Peyer's patch (tissue), 4 donors: ENCODE measurements around the gene ICAM1.

ENCODE experiments used
- CTCF ChIP-seq, 6 experiments: fragments of 450-650 bp in 4 of 6; fragments of 200-600 bp in 2 of 6; sonication (generic) in 1 of 6; IDR thresholded peaks; one replicate each; pipeline ENCODE4 v1.5.1; 2017 to 2019; ENCODE audit warnings: antibody characterized with exemption in 6 of 6, mild to moderate bottlenecking in 3 of 6, moderate library complexity in 1 of 6
- POLR2A ChIP-seq, 2 donors: fragments of 450-650 bp; IDR thresholded peaks; one replicate each; pipeline ENCODE4 v1.5.1; 2017; ENCODE audit warnings: antibody characterized with exemption in 2 of 2, mild to moderate bottlenecking in 2 of 2, moderate library complexity in 2 of 2

GRCh38 chr19:10258080-10258710 lies 12.7 kb upstream of the ICAM1 start:
- no peak for TF ChIP-seq CTCF (IDR thresholded peaks at IDR 0.05)
- no peak for TF ChIP-seq POLR2A (IDR thresholded peaks at IDR 0.05)
